GM18526 (cell line): ENCODE measurements around the gene NRIP3.

Experiments used
- POLR2A ChIP-seq: IDR thresholded peaks from 3 replicates; pipeline ENCODE4 v1.6.1; 2011; ENCODE audit not compliant: insufficient read length; ENCODE audit errors: extremely low read depth

NRIP3 gene

GRCh38 chr11:9025101-9025850, 21.5 kb upstream of the NRIP3 start:
- TF ChIP-seq POLR2A = no peak

GRCh38 chr11:9022961-9023680, 19.3 kb upstream of the NRIP3 start:
- TF ChIP-seq POLR2A = no peak

- no peak for TF ChIP-seq POLR2A
Measured at GRCh38 chr11:9020916-9021315, 17.1 kb upstream of the NRIP3 start.

DNA sequence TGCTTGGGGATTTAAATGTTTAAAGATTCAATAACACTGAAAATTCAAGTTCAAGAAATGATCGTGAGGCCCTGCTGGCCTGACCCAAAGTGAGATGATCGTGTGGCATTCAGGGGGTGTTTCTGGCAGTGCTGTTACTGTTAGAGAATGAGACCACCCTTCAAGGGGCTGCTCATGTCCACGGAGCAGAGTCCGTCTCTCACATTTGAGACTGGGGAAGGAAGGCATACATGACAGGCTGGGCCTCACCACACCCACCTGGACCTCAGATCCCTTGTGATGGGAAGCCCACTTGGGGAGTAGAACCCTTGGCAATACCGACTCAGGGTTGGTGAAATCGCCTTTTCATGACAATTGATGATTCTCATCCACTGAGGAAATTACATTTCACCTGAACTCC, 16.1 kb upstream of the NRIP3 start:
- no peak for TF ChIP-seq POLR2A

GRCh38 chr11:9017773-9018172, 14.0 kb upstream of the NRIP3 start:
- TF ChIP-seq POLR2A = no peak

DNA sequence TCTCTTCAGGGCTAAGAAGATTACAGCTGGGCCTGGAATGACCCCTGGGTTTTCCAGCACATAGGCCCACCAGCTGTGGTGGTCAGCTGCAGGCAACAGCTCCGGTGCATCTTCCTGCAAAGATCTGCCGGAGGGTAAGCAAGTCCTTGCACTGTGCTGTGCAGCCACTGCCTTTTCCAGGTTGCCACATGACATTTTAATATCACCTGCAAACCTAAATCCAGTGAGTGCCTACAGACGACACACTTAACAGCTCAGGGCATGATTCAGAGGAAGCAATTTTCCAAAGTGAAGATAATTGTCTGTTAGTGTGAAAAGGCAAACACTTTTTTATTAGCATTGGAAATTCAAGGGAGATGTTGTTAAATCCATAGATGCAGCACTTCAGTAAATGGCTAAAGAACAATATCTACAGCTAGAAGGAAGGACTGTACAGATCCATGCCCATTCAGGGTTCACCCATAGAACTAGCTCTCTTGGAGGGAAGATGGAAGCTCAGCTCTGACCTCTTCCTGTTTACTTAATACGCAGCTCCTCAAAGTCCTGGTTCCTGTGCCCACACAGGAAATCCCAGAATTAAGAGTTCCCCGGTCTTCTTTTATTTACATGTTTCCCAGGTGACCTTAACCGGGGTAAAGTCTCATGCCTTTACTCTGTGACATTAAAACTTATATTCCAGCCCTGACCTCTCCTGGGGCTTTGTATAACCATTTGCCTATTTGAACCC, 13.3 kb upstream of the NRIP3 start:
- TF ChIP-seq POLR2A = no peak

GRCh38 chr11:9015677-9016076, 11.9 kb upstream of the NRIP3 start:
- TF ChIP-seq POLR2A = no peak

DNA sequence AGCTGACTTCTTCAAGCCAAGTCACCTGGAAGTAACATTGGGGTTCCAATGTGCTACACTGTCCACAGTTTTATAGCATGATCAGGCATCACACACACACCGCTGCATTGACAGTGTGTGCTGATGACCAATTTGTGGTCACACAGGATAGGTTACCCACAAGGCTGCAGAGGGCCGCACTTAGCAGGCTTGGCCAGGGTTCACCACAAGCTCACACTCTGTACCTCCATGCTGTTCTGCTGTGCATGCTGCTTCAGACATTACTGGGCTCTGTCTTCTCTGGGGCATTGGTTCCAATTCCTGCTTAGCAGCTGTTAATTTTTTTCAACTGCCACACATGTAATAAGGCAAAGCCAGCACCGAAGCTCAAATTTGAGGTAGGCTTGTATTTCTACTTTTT, 11.0 kb upstream of the NRIP3 start:
- TF ChIP-seq POLR2A = no peak

- no peak for TF ChIP-seq POLR2A
Measured at GRCh38 chr11:9013373-9013772, 9.6 kb upstream of the NRIP3 start.

- no peak for TF ChIP-seq POLR2A
Measured at GRCh38 chr11:9008661-9009060, 4.9 kb upstream of the NRIP3 start.

DNA sequence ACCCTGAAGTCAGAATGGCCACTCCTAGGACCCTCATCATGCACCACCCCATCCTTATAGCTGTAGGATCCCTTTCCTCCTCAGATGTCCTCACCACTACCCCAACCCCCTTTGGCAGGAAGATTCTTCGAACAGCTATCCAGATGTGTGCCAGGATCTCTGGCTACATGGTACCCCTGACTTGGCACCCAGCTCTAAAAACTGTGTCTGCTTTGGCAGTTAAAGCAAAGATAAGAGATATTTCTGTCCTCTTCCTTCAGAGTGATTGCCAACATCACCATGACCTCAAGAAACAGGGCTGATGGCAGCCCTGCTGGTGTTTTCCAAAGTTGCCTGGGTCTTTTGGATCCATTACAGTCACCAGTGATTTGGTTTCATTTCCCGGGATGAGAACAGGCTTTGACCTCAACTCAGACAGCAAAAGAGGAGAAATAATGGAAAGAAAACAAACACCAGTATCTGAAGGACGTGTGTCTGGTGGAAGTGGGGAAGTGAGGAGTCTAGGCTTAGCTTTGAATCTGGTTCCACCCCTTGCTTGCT, 4.3 kb upstream of the NRIP3 start:
- TF ChIP-seq POLR2A = no peak

GRCh38 chr11:9005087-9005486, 1.3 kb upstream of the NRIP3 start:
- TF ChIP-seq POLR2A = no peak

- no peak for TF ChIP-seq POLR2A
Measured at GRCh38 chr11:9004183-9004926, 554 bp upstream of the NRIP3 start.

GRCh38 chr11:9002920-9003572, 755 bp downstream of the NRIP3 start:
- no peak for TF ChIP-seq POLR2A

DNA sequence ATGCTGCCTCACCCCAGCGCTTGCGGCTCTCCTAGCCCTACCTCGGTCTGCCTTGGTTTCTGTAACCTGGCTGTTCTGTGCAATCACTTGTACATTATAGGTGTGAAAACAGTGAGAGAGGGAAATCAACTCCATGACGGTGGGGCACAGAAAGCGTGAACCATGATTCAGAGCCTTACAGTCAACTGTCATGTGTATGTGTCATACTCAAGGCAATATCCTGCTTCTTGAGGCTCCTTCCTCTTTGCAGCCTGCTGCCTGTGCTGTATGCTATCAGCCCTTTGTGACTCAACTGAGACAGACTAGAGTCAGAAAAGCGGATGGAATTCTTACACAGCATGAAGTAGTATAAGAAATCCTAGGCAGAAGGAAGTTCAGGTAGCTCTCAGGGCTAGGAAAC, 2.1 kb downstream of the NRIP3 start:
- TF ChIP-seq POLR2A = no peak
